Mesothelial cell of epicardium (in vitro differentiated cells): ENCODE results near the gene CA5B. TPM values are rescaled to one million over a fixed set of nuclear protein-coding genes. Genes with fewer than 3 reads are reported as not detected.

ENCODE experiments used
- DNase-seq, 2 experiments: peaks; one replicate each; pipeline ENCODE4 v3.0.0; 2021; ENCODE audit warnings: low spot score in 2 of 2; ENCODE audit not compliant: unreplicated experiment in 2 of 2
- H3K27ac Mint-ChIP-seq: 2 replicates; pipeline ENCODE4 v1.8.0; 2021; ENCODE audit warnings: mixed read lengths
- H3K27me3 Mint-ChIP-seq: 2 replicates; pipeline ENCODE4 v1.8.0; 2021; ENCODE audit warnings: low read depth, mixed read lengths
- H3K36me3 Mint-ChIP-seq: 2 replicates; pipeline ENCODE4 v1.8.0; 2021; ENCODE audit warnings: mixed read lengths
- H3K4me1 Mint-ChIP-seq: 2 replicates; pipeline ENCODE4 v1.8.0; 2021; ENCODE audit warnings: mixed read lengths
- H3K4me3 Mint-ChIP-seq: 2 replicates; pipeline ENCODE4 v1.8.0; 2021; ENCODE audit warnings: mild to moderate bottlenecking, moderate library complexity, mixed read lengths
- H3K9me3 Mint-ChIP-seq: 2 replicates; pipeline ENCODE4 v1.8.0; 2021; ENCODE audit warnings: mixed read lengths
- total RNA-seq: library from RNA; stranded (reverse); gene quantifications from 3 replicates; pipeline ENCODE4 v1.2.1, GENCODE V29; 2021
- TF ChIP-seq, protein P1 (sequence below): fragments of 200-600 bp; sonication (generic); IDR thresholded peaks from one replicate; pipeline ENCODE4 v1.5.0; 2021; ENCODE audit warnings: antibody characterized with exemption; ENCODE audit not compliant: unreplicated experiment

CA5B gene
- total RNA-seq, 1 donor from 2014 or later, result 24.0 TPM

DNA sequence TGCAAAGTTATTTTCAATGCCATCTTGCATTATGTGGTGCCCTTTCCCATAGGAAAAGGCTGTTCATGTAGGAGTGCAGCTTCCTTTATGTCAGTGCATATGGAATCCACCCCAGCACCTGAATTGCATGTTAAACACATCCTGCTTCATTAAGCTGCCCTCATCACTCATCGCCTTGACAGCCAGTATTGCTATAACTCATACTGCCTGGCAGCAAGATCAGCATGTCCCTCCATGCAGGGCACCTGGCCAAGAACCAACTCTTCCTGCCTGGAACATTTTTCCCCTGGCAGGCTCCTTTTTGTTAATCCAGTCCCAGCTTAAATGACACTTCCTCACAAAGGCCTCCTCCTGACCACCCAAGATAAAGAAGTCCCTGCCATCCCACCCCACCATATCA, 23.5 kb upstream of the CA5B start:
- no peaks in the 10 kb centered on the region for H3K27me3 Mint-ChIP-seq
- H3K36me3 Mint-ChIP-seq, result peaks cover 2% of the 10 kb centered on the region
- peaks cover 8% of the 10 kb centered on the region for H3K9me3 Mint-ChIP-seq
- peaks cover 18% of the 10 kb centered on the region for H3K4me1 Mint-ChIP-seq
- H3K27ac Mint-ChIP-seq, result no peak overlapping the region
- H3K4me3 Mint-ChIP-seq, result no peak overlapping the region
- no peak for DNase-seq
- TF ChIP-seq, protein P1, sequence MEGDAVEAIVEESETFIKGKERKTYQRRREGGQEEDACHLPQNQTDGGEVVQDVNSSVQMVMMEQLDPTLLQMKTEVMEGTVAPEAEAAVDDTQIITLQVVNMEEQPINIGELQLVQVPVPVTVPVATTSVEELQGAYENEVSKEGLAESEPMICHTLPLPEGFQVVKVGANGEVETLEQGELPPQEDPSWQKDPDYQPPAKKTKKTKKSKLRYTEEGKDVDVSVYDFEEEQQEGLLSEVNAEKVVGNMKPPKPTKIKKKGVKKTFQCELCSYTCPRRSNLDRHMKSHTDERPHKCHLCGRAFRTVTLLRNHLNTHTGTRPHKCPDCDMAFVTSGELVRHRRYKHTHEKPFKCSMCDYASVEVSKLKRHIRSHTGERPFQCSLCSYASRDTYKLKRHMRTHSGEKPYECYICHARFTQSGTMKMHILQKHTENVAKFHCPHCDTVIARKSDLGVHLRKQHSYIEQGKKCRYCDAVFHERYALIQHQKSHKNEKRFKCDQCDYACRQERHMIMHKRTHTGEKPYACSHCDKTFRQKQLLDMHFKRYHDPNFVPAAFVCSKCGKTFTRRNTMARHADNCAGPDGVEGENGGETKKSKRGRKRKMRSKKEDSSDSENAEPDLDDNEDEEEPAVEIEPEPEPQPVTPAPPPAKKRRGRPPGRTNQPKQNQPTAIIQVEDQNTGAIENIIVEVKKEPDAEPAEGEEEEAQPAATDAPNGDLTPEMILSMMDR, result no peak

DNA sequence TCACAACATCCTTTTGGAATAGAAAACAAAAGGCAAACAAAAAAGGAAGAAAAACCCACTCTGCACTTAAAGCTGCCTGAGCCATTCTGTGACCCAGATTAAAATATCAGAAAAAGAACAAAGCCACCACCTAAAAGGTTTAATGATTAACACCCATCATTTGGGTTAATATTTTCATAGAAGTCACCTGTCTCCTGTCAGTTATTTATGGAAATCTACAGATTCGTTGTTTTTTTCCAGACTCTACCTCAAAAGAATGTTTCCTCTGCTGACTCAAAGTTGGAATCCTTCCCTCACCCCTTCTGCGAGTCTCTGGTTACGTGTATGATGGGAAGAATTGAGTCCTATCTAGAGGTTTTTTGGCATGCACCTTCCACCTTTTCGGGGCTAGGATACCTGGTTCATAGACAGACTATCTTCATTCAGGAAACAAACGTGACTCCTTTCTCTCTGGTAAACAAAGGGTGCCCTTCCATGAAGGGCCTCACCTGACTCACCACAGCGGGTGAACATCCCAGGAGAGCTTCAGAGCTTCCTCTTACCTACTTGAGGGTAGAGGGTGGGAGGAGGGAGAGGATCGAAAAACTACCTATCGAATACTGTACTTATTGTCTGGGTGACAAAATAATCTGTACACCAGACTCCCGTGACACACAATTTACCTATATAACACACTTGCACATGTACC, 19.6 kb upstream of the CA5B start:
- no peak overlapping the region for H3K27ac Mint-ChIP-seq
- H3K4me3 Mint-ChIP-seq, result no peak overlapping the region
- DNase-seq, result no peak
- H3K27me3 Mint-ChIP-seq, result no peaks in the 10 kb centered on the region
- H3K36me3 Mint-ChIP-seq, result peaks cover 2% of the 10 kb centered on the region
- H3K9me3 Mint-ChIP-seq, result peaks cover 8% of the 10 kb centered on the region
- H3K4me1 Mint-ChIP-seq, result peaks cover 18% of the 10 kb centered on the region
- TF ChIP-seq, protein P1, result no peak

DNA sequence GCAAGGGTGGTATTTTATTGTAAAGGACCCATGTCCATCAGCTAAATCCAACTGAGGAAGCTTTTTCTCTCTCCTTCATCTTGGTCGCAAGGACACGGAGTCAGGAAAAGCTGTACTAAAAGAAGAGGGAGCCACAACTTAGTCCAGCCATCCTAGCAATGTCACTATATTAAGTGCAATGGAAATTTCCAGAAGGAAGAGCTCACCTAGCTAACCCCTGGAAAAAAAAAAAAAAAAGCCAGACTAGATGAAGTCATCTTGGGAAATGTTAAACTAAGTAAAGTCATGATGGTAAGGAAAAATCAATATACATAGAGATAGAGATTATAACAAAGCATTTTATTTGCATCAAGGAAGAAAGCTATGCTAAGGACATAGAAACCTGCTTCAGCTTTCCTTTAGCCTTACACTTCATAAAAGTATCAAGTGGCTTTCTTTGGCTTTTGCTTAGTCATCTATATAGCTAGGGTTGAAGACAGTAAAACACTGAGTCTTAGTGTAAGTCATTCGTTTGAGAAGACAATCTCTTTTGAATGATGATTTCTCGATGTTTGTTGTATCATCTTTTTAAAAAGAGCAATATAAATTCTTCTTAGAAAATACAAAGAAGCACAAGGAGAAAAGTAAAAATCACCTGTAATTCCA, 18.6 kb upstream of the CA5B start:
- no peaks in the 10 kb centered on the region for H3K9me3 Mint-ChIP-seq
- H3K27me3 Mint-ChIP-seq, result no peaks in the 10 kb centered on the region
- H3K4me1 Mint-ChIP-seq, result peaks cover 17% of the 10 kb centered on the region
- no peak overlapping the region for H3K4me3 Mint-ChIP-seq
- DNase-seq, result no peak
- no peak overlapping the region for H3K27ac Mint-ChIP-seq
- TF ChIP-seq, protein P1, result no peak
- H3K36me3 Mint-ChIP-seq, result no peaks in the 10 kb centered on the region

DNA sequence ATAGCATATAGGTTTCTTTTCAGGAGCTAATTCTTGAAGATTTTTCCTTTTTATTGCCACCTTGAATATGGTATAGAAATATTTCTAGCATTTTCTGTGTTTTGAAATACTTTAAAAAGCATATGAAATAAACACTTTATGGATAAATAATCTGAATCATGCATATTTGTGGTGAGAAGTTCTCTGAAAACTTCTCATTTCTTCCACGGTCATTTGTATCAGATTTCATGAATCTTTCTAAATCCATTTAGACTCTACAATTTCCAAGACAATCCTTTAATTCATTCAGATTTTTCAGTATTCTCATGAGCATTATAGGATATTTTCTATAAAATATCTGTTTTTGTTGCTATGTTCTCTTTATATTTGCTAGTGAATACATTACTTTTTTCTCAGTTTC, 16.2 kb upstream of the CA5B start:
- Mint-ChIP-seq H3K36me3 (no peaks in the 10 kb centered on the region), H3K27ac (no peak overlapping the region), H3K4me1 (peaks cover 13% of the 10 kb centered on the region), H3K4me3 (no peak overlapping the region), H3K9me3 (no peaks in the 10 kb centered on the region), H3K27me3 (no peaks in the 10 kb centered on the region)
- TF ChIP-seq, protein P1, result no peak
- DNase-seq, result no peak

DNA sequence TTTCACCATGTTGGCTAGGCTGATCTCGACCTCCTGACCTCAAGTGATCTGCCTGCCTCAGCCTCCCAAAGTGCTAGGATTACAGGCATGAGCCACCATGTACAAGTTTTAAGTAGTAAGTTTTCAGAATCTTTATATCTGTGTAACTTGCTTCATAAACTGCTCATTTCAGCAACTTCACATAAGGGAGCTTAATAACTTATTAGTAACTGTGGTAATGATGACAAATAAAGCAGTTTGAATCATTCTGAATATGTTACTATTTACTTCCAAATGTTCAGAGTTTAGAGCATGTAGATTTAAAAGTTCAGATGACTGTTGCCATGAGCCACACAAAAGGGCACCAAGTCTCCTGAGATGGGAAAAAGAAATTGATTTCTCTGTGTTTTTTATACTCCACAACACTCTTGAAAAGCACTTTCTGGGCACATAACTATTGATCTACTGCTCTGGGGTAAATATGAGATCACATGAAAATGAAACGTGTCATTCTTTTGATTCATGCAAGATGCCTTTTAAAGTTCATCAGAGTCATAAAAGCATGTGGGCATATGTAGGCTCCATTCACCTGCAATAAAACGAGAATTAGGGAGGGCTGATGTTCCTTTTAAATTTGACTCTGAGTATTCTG, 14.1 kb upstream of the CA5B start:
- TF ChIP-seq, protein P1, result no peak
- Mint-ChIP-seq H3K27ac (no peak overlapping the region), H3K36me3 (no peaks in the 10 kb centered on the region), H3K9me3 (peaks cover 6% of the 10 kb centered on the region), H3K4me1 (peaks cover 4% of the 10 kb centered on the region), H3K27me3 (no peaks in the 10 kb centered on the region), H3K4me3 (no peak overlapping the region)
- DNase-seq, result no peak
